LoVo (cell line): ENCODE data around the gene MED22.
"Not testable (repeated sequence)": the region's sequence is repeated elsewhere in the genome, so short reads cannot be mapped to it uniquely, and the experiment has no call there.

Source experiments
- DNase-seq: peaks from one replicate; pipeline ENCODE4 v3.0.0-alpha.2; 2016; ENCODE audit warnings: low spot score

Gene MED22

DNA sequence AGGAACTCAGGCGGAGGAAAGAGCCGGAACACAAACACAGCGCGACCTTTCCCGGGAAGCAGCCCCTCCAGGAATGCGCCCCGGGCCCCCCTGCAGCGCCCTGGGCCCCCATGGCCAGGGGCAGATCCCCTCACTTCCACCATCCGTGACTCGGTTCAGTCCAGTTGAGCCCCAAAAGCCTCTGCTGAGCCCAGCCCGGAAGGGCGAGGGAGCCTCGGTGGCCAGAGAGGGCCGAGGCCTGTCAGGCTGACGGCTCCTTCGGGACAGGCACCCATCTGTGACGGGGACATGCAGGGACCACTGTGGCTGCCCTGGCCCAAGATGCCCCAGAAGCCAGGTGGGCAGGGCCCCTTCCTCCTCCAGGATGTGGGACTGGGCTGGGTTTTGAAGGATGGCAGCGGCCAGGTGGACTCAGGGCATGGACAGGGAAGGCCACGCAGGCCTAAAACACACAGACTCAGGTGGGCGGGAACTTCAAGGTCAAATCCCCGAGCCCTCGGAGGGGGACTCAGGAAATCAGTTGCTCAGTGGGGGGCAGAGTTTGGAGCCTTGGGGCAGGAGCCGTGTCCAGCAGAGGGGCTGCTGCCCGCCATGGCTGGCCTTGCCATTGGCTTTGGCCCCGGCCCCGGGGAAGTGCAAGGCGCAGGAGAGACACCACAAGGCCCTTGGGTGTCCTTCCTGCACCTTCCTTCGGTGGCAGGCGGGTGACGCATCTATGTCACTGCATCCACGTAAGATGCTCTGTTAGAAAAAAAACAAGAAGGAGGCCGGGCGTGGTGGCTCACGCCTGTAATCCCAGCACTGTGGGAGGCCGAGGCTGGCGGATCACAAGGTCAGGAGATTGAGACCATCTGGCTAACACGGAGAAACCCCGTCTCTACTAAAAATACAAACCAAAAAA, 43.2 kb downstream of the MED22 start:
- DNase-seq = no peak

DNA sequence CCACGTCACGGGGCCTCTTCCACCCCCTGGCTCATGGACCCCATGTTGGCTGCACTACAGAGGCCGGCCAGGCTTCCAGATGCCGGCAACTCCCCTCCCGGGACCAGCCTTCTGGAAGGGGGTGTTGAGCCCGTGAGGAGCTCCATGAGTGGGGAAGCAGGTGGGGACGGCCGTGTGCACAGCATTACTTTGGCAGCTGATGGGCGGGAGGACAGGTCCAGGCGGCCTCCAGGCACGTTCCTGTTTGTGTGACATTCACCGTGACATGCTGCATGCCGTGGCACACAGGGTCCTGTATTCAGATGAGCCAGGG, 43.8 kb downstream of the MED22 start:
- no peak for DNase-seq

DNA sequence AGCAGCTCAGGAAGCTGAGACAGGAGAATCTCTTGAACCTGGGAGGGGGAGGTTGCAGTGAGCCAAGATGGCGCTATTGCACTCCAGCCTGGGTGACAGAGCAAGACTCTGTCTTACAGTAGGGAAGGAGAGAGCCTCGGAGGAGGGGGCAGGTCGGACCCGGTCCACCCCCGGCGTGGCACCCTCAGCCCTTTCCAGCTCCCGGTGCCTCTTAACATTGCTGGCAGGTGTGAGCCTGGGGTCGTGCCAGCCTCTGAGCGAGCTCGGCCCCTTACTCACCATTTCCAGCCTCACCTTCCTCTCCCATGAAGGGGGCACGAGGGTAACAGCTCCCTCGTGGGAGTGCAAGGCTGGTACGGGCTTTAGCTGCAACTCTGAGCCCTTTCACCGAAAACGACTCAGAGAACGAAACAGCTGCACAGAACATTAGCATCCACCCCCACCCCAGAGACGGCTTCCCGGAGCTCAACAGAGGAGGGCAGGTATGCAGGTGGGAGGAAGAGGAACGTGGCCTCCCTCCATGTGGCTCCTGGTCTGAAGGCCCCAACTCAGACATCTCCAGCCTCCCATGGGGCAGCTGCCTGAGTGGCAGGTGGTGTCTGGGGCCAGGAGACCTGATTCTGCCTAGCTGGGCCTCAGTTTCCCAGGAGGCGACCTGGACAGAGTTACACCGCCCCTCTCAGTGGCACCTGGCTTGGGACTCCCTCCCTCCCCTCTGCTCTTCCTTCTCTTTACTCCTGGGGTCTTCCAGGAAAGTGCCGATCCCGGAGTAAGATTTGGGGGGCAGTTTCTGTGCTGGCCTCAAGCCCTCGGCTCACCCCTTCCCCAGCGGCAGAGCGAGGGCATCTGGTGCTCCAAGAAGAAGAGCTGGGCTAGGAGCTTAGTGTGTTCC, 44.4 kb downstream of the MED22 start:
- no peak for DNase-seq

DNA sequence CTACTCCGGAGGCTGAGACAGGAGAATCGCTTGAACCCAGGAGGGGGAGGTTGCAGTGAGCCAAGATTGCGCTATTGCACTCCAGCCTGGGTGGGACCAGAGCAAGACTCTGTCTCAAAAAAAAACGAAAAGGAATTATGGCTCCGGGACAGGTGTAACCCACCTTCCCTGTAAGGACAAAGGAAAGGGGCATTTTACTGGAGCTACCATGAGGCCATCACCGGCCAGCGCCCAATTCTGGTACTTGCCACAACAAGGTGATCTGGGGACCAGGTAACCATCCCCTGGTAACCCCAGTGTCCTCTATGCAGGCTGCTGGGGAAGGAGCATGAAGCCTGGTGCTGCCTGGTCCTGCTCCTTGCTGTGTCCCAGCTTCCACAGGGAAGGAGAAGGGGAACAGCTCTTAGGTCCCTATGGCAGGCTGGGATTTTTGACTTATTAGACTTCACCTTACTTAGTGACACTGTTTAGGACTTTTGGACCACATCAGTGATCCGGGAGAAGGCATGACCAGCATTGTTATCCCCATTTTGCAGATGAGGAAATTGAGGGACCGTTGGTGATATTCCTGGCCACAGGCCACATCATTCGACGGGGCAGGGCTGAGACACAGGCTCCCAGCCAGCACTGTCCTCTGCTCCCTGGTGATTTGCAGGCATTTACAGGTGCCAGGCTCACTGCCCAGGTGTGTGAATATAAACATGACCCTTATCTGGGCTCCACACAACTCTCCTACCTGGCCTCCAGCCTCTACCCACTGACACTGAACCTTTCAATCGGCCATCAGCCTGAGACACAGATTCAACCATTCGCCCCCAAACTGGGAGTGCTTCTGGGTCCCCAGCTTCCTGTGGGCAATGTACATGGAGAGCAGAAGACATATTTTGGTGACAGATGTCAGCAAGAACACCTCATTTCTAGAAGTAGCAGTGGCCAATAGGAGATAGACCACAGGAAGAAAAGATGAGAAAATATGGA, 46.4 kb downstream of the MED22 start:
- DNase-seq = no peak

DNA sequence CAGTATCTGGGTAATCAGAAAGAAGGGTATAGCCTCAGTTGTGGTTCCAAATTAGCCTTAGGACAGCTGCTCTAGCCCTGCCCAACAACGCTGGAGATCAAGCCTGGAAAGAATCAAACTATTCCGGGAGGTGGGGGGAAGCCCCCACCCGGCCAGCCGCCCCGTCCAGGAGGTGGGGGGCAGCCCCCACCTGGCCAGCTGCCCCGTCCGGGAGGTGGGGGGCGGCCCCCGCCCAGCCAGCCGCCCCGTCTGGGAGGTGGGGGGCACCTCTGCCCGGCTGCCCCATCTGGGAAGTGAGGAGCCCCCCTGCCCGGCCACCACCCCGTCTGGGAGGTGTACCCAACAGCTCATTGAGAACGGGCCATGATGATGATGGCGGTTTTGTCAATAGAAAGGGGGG, 47.9 kb downstream of the MED22 start:
- not testable (repeated sequence) for DNase-seq

DNA sequence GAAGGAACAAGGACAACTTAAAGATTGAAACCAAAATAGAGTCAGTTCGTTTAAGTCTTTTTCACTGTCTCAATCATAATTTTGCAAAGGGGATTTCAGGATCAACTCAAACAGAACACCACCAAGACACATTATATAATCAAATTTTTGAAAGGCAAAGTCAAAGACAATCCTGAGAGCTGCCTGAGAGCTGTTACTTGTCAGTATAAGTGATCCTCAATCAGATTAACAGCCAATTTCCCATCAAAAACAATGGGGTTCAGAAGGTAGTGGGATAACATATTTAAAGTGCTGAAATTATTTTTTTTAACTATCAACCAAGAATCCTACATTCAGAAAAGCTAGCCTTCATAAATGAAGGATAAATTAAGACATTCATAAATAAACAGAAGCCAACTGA, 53.7 kb downstream of the MED22 start:
- no peak for DNase-seq

DNA sequence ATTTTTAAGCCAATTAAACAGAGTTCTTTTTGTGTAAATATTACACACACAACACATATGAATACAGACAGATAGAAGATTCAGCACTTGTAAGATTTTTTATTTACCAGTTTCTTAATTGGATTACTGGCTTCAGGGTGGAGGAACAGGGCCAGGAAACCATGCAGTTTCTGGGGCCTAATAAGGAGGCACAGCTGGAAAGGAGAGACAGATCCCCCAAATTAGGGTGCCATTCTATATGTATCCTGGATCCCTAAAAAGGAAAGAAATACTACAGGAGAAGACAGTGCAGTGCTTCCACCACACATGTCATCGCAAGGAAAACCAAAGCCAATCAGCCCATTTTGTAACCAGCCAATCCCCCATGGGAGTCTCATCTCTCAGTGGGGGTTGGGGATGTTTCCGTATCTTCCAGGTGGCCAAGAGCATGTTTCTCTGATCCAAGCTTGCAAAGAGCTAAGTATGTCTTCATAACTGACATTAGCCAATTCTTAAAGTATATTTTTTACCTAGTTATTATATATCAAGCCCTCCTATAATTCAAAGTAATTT, 57.1 kb downstream of the MED22 start:
- DNase-seq = no peak
